Measurements from ENCODE around the gene SMIM5. TPM values are rescaled to one million over a fixed set of nuclear protein-coding genes. Genes with fewer than 3 reads are reported as not detected.
A peak's percentile ranks its signal among the peaks of the same experiment; 100 is the strongest.
"Not testable (repeated sequence)": the region's sequence is repeated elsewhere in the genome, so short reads cannot be mapped to it uniquely, and the experiment has no call there.

SMIM5 gene
- total RNA-seq = 0.09 and 0.16 TPM in 2 replicates

- H3K4me3 Mint-ChIP-seq (ENCODE audit: low read depth) = no peak within 1 kb of the TSS
- H3K4me1 Mint-ChIP-seq (ENCODE audit: low read depth) = peaks cover 2% of the 10 kb centered on the region
- no peaks in the 10 kb centered on the region for H3K36me3 Mint-ChIP-seq (ENCODE audit: low read depth)
- no peak within 1 kb of the TSS for H3K27ac Mint-ChIP-seq
- DNase-seq (ENCODE audit: low spot score) = peak; percentile 75
- no peaks in the 10 kb centered on the region for H3K27me3 Mint-ChIP-seq (ENCODE audit: low read depth)
- no peaks in the 10 kb centered on the region for H3K9me3 Mint-ChIP-seq
- intact Hi-C loops (cut with micrococcal nuclease) = loop anchor here (1.0 kb wide), 1 partner anchor 117 kb away; no protein-coding TSS in a partner anchor
Observed at GRCh38 chr17:75632863-75633485, at the start of gene SMIM5. SMIM5 (plus strand) TSS chr17:75633434; CDS start chr17:75640202, 6,768 bp downstream.

GRCh38 chr17:75584849-75585175, 48.4 kb upstream of the SMIM5 start:
- Mint-ChIP-seq H3K4me1 (ENCODE audit: low read depth) (peaks cover 11% of the 10 kb centered on the region), H3K36me3 (ENCODE audit: low read depth) (no peaks in the 10 kb centered on the region), H3K27ac (no peak overlapping the region), H3K9me3 (no peaks in the 10 kb centered on the region), H3K4me3 (ENCODE audit: low read depth) (no peak overlapping the region), H3K27me3 (ENCODE audit: low read depth) (peaks cover 26% of the 10 kb centered on the region)
- DNase-seq (ENCODE audit: low spot score) = no peak
- intact Hi-C loops (cut with micrococcal nuclease) = loop anchor here (5.0 to 10.0 kb wide), 2 partner anchors 162 to 320 kb away; partner anchors contain the start of genes GGA3 and MRPS7

GRCh38 chr17:75587675-75588595, 45.3 kb upstream of the SMIM5 start, which contains the start of gene MYO15B:
MYO15B (plus strand) TSS chr17:75587800; CDS start chr17:75588058, 258 bp downstream.
- Mint-ChIP-seq H3K4me1 (ENCODE audit: low read depth) (peaks cover 2% of the 10 kb centered on the region), H3K27me3 (ENCODE audit: low read depth) (peaks cover 22% of the 10 kb centered on the region), H3K9me3 (no peaks in the 10 kb centered on the region), H3K4me3 (ENCODE audit: low read depth) (peak within 1 kb of the TSS; percentile 45), H3K36me3 (ENCODE audit: low read depth) (no peaks in the 10 kb centered on the region), H3K27ac (no peak within 1 kb of the TSS)
- intact Hi-C loops (cut with micrococcal nuclease) = loop anchor here (2.0 to 10.0 kb wide), 3 partner anchors 63 to 323 kb away; partner anchors contain the start of genes GGA3, LLGL2 and MRPS7
- peak; percentile 44 for DNase-seq (ENCODE audit: low spot score)

GRCh38 chr17:75588596-75589011, 44.6 kb upstream of the SMIM5 start:
- intact Hi-C loops (cut with micrococcal nuclease) = loop anchor here (1.0 to 10.0 kb wide), 5 partner anchors 64 to 324 kb away; partner anchors contain the start of genes GGA3, LLGL2, MRPS7 and TSEN54
- Mint-ChIP-seq H3K4me1 (ENCODE audit: low read depth) (peaks cover 2% of the 10 kb centered on the region), H3K9me3 (no peaks in the 10 kb centered on the region), H3K27me3 (ENCODE audit: low read depth) (peaks cover 22% of the 10 kb centered on the region), H3K36me3 (ENCODE audit: low read depth) (no peaks in the 10 kb centered on the region), H3K27ac (no peak overlapping the region), H3K4me3 (ENCODE audit: low read depth) (peak overlapping the region; percentile 45)
- no peak for DNase-seq (ENCODE audit: low spot score)

GRCh38 chr17:75589012-75589918, 44.0 kb upstream of the SMIM5 start:
- H3K27ac Mint-ChIP-seq = no peak overlapping the region
- H3K9me3 Mint-ChIP-seq = no peaks in the 10 kb centered on the region
- intact Hi-C loops (cut with micrococcal nuclease) = loop anchor here (1.0 to 10.0 kb wide), 5 partner anchors 64 to 324 kb away; partner anchors contain the start of genes GGA3, LLGL2, MRPS7 and TSEN54
- peak; percentile 88 for DNase-seq (ENCODE audit: low spot score)
- H3K36me3 Mint-ChIP-seq (ENCODE audit: low read depth) = no peaks in the 10 kb centered on the region
- peak overlapping the region; percentile 72 for H3K4me3 Mint-ChIP-seq (ENCODE audit: low read depth)
- H3K4me1 Mint-ChIP-seq (ENCODE audit: low read depth) = peaks cover 2% of the 10 kb centered on the region
- H3K27me3 Mint-ChIP-seq (ENCODE audit: low read depth) = peaks cover 22% of the 10 kb centered on the region

GRCh38 chr17:75589919-75590303, 43.3 kb upstream of the SMIM5 start:
- H3K4me3 Mint-ChIP-seq (ENCODE audit: low read depth) = peak overlapping the region; percentile 17
- peaks cover 22% of the 10 kb centered on the region for H3K27me3 Mint-ChIP-seq (ENCODE audit: low read depth)
- H3K27ac Mint-ChIP-seq = no peak overlapping the region
- no peaks in the 10 kb centered on the region for H3K36me3 Mint-ChIP-seq (ENCODE audit: low read depth)
- DNase-seq (ENCODE audit: low spot score) = no peak
- intact Hi-C loops (cut with micrococcal nuclease) = loop anchor here (1.0 to 10.0 kb wide), 5 partner anchors 65 to 325 kb away; partner anchors contain the start of genes GGA3, LLGL2, MRPS7 and TSEN54
- peaks cover 2% of the 10 kb centered on the region for H3K4me1 Mint-ChIP-seq (ENCODE audit: low read depth)
- H3K9me3 Mint-ChIP-seq = no peaks in the 10 kb centered on the region

GRCh38 chr17:75590314-75590761, 42.9 kb upstream of the SMIM5 start:
- no peaks in the 10 kb centered on the region for H3K36me3 Mint-ChIP-seq (ENCODE audit: low read depth)
- no peaks in the 10 kb centered on the region for H3K9me3 Mint-ChIP-seq
- no peak for DNase-seq (ENCODE audit: low spot score)
- H3K27me3 Mint-ChIP-seq (ENCODE audit: low read depth) = peaks cover 19% of the 10 kb centered on the region
- H3K4me3 Mint-ChIP-seq (ENCODE audit: low read depth) = peak overlapping the region; percentile 17
- H3K27ac Mint-ChIP-seq = no peak overlapping the region
- peaks cover 2% of the 10 kb centered on the region for H3K4me1 Mint-ChIP-seq (ENCODE audit: low read depth)
- intact Hi-C loops (cut with micrococcal nuclease) = no loop called here

GRCh38 chr17:75590849-75591721, 42.1 kb upstream of the SMIM5 start:
- peak overlapping the region; percentile 35 for H3K4me3 Mint-ChIP-seq (ENCODE audit: low read depth)
- H3K4me1 Mint-ChIP-seq (ENCODE audit: low read depth) = peaks cover 2% of the 10 kb centered on the region
- intact Hi-C loops (cut with micrococcal nuclease) = no loop called here
- H3K36me3 Mint-ChIP-seq (ENCODE audit: low read depth) = no peaks in the 10 kb centered on the region
- no peak for DNase-seq (ENCODE audit: low spot score)
- no peaks in the 10 kb centered on the region for H3K9me3 Mint-ChIP-seq
- H3K27ac Mint-ChIP-seq = no peak overlapping the region
- peaks cover 12% of the 10 kb centered on the region for H3K27me3 Mint-ChIP-seq (ENCODE audit: low read depth)

- Mint-ChIP-seq H3K9me3 (no peaks in the 10 kb centered on the region), H3K4me1 (ENCODE audit: low read depth) (peaks cover 2% of the 10 kb centered on the region), H3K4me3 (ENCODE audit: low read depth) (no peak overlapping the region), H3K27me3 (ENCODE audit: low read depth) (peaks cover 6% of the 10 kb centered on the region), H3K27ac (no peak overlapping the region), H3K36me3 (ENCODE audit: low read depth) (no peaks in the 10 kb centered on the region)
- intact Hi-C loops (cut with micrococcal nuclease) = no loop called here
- no peak for DNase-seq (ENCODE audit: low spot score)
Observed at GRCh38 chr17:75591722-75592302, 41.4 kb upstream of the SMIM5 start.

GRCh38 chr17:75592348-75593020, 40.8 kb upstream of the SMIM5 start:
- no peak for DNase-seq (ENCODE audit: low spot score)
- no peaks in the 10 kb centered on the region for H3K9me3 Mint-ChIP-seq
- H3K4me1 Mint-ChIP-seq (ENCODE audit: low read depth) = no peaks in the 10 kb centered on the region
- H3K27ac Mint-ChIP-seq = no peak overlapping the region
- no peak overlapping the region for H3K4me3 Mint-ChIP-seq (ENCODE audit: low read depth)
- intact Hi-C loops (cut with micrococcal nuclease) = no loop called here
- no peaks in the 10 kb centered on the region for H3K36me3 Mint-ChIP-seq (ENCODE audit: low read depth)
- no peaks in the 10 kb centered on the region for H3K27me3 Mint-ChIP-seq (ENCODE audit: low read depth)

GRCh38 chr17:75593430-75593829, 39.8 kb upstream of the SMIM5 start:
- H3K4me1 Mint-ChIP-seq (ENCODE audit: low read depth); H3K36me3 Mint-ChIP-seq (ENCODE audit: low read depth); H3K27me3 Mint-ChIP-seq (ENCODE audit: low read depth); intact Hi-C loops (cut with micrococcal nuclease); H3K4me3 Mint-ChIP-seq (ENCODE audit: low read depth); H3K27ac Mint-ChIP-seq; DNase-seq (ENCODE audit: low spot score); H3K9me3 Mint-ChIP-seq: not testable (repeated sequence)

All from activated T-helper 2 cell treated with anti-CD3 and anti-CD28 coated beads, Interferon-gamma antibody, Interleukin-2, Interleukin-4, amounts not matched to agents 10 μg/mL and 5 μg/mL and 100 μg/mL, durations not matched to agents 14 hours and 24 hours and 36 hours (primary cell).